Peyer's patch (tissue), 4 donors: ENCODE results near the gene SPAG16.

Experiments used
- CTCF ChIP-seq, 6 experiments: fragments of 450-650 bp in 4 of 6; fragments of 200-600 bp in 2 of 6; sonication (generic) in 1 of 6; IDR thresholded peaks; one replicate each; pipeline ENCODE4 v1.5.1; 2017 to 2019; ENCODE audit warnings: antibody characterized with exemption in 6 of 6, mild to moderate bottlenecking in 3 of 6, moderate library complexity in 1 of 6
- POLR2A ChIP-seq, 2 donors: fragments of 450-650 bp; IDR thresholded peaks; one replicate each; pipeline ENCODE4 v1.5.1; 2017; ENCODE audit warnings: antibody characterized with exemption in 2 of 2, mild to moderate bottlenecking in 2 of 2, moderate library complexity in 2 of 2

GRCh38 chr2:213818436-213818835 lies 534.2 kb downstream of the SPAG16 start:
- TF ChIP-seq CTCF (IDR thresholded peaks at IDR 0.05) (no peak), POLR2A (IDR thresholded peaks at IDR 0.05) (no peak)
